GM21360 (cell line): Measurements from ENCODE around the gene CD63.

Experiments used
- ATAC-seq: cut with Tn5 transposase; IDR thresholded peaks from one replicate; pipeline ENCODE4 v1.9.1; 2021; ENCODE audit warnings: mild to moderate bottlenecking, moderate library complexity; ENCODE audit not compliant: unreplicated experiment

Gene CD63

GRCh38 chr12:55693323-55694187, 35.3 kb downstream of the CD63 start:
- no peak for ATAC-seq

- no peak for ATAC-seq
Observed at GRCh38 chr12:55692631-55693322, 36.0 kb downstream of the CD63 start.

- ATAC-seq, result no peak
Observed at GRCh38 chr12:55688716-55689655, 39.8 kb downstream of the CD63 start.

- no peak for ATAC-seq
Observed at GRCh38 chr12:55687746-55688145, 41.1 kb downstream of the CD63 start.

GRCh38 chr12:55686366-55687010, 42.3 kb downstream of the CD63 start:
- no peak for ATAC-seq

- no peak for ATAC-seq
Observed at GRCh38 chr12:55685671-55686070, 43.1 kb downstream of the CD63 start.

- no peak for ATAC-seq
Observed at GRCh38 chr12:55684761-55685370, 43.9 kb downstream of the CD63 start.

GRCh38 chr12:55683676-55684075, 45.1 kb downstream of the CD63 start:
- ATAC-seq, result no peak

GRCh38 chr12:55682087-55682796, 46.6 kb downstream of the CD63 start:
- ATAC-seq, result no peak

GRCh38 chr12:55681142-55682077, 47.4 kb downstream of the CD63 start:
- no peak for ATAC-seq

- no peak for ATAC-seq
Observed at GRCh38 chr12:55679691-55680090, 49.1 kb downstream of the CD63 start.

GRCh38 chr12:55676707-55677106, 52.1 kb downstream of the CD63 start:
- ATAC-seq, result no peak

GRCh38 chr12:55675666-55676065, 53.1 kb downstream of the CD63 start:
- ATAC-seq, result no peak
